Lower leg skin (tissue), 4 donors: ENCODE data around the gene MAP4K2. TPM values are rescaled to one million over a fixed set of nuclear protein-coding genes. Genes with fewer than 3 reads are reported as not detected.
A peak's percentile ranks its signal among the peaks of the same experiment; 100 is the strongest.

ENCODE experiments used
- DNase-seq, 2 donors: peaks; one replicate each; pipeline ENCODE4 v3.0.0-alpha.2; 2019; ENCODE audit warnings: low spot score in 2 of 2
- H3K4me3 ChIP-seq: fragments of 200-600 bp; sonication (generic); 2 replicates; pipeline ENCODE4 v1.5.1; 2017; ENCODE audit warnings: mild to moderate bottlenecking, low read depth; ENCODE audit not compliant: poor library complexity, severe bottlenecking
- CTCF ChIP-seq, 3 donors: fragments of 450-650 bp; IDR thresholded peaks; one replicate each; pipeline ENCODE4 v1.5.1; 2016; ENCODE audit warnings: antibody characterized with exemption in 3 of 3, mild to moderate bottlenecking in 3 of 3, moderate library complexity in 2 of 3
- POLR2A ChIP-seq, 2 donors: fragments of 450-650 bp; IDR thresholded peaks; one replicate each; pipeline ENCODE4 v1.6.1; 2016 to 2017; ENCODE audit warnings: antibody characterized with exemption in 2 of 2, mild to moderate bottlenecking in 1 of 2, moderate library complexity in 1 of 2
- WGBS, 2 donors: methylation state at CpG; one replicate each; pipeline ENCODE4 v1.1.5; 2018; 5-methylcytosine and 5-hydroxymethylcytosine counted together
- intact Hi-C: fragments of 100-400 bp; cut with DNase I; formaldehyde crosslinking; loops from one replicate; pipeline ENCODE4 v1.15.0; 2023; ENCODE audit warnings: low total_unique reads
- total RNA-seq, 4 donors: library from RNA; depleted of rRNA; stranded (reverse); fragments of >200 nt; gene quantifications; one replicate each; pipeline ENCODE4 v1.1.0, GENCODE V29; 2016

The MAP4K2 gene
- total RNA-seq, 4 donors from 2014 or later = 9.3 to 29.8 (median 19.5) TPM

DNA sequence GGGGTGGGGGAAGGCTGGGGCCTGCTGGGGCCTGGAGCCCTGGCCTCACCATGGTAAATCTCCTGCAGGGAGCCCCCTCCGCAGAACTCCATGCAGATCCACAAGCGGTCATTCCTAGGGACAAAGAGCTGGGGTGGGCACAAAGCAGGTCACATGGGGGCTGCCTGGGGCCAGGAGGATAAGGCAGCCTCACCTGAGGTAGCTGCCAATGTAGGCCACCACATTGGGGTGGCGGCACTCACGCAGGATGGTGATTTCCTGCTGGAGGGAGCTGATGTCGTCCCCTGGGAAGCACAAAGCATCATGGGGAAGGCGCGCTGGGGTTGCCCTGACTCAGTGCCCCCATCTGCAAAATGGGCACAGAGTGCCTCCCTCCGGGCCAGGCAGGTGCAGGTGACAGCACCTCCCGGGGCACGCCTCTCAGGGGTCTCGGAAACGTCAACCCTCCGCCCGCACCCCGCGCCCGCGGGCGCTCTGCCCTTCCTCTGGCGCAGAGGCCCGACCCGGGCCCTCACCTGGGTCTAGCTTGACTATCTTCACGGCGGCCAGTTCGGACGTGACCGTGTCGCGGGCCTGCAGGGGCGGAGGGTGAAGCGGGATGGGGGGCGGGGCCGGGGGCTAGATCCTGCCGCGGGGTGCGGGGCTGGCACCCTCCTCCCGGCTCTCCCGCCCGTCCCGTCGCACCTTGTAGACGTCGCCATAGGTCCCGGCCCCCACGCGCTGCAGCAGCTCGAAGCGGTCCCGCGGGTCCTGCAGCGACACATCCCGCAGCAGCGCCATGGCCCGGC is 450 bp downstream of the MAP4K2 start:
- DNase-seq = no peak
- TF ChIP-seq POLR2A (IDR thresholded peaks at IDR 0.05) (no peak), CTCF (IDR thresholded peaks at IDR 0.05) (no peak)
- intact Hi-C loops = no loop called here
- WGBS, 2 donors = 3 to 16% methylated on average over 8 to 41 of the region's 54 CpGs
- H3K4me3 ChIP-seq = peak overlapping the region; percentile 15

- H3K4me3 ChIP-seq = no peak overlapping the region
- intact Hi-C loops = no loop called here
- WGBS, 2 donors = 58 to 60% methylated on average over 7 to 11 of the region's 13 CpGs
- TF ChIP-seq POLR2A (IDR thresholded peaks at IDR 0.05) (no peak), CTCF (IDR thresholded peaks at IDR 0.05) (no peak)
- no peak for DNase-seq
Observed at GRCh38 chr11:64801561-64802369, 1.2 kb downstream of the MAP4K2 start.

DNA sequence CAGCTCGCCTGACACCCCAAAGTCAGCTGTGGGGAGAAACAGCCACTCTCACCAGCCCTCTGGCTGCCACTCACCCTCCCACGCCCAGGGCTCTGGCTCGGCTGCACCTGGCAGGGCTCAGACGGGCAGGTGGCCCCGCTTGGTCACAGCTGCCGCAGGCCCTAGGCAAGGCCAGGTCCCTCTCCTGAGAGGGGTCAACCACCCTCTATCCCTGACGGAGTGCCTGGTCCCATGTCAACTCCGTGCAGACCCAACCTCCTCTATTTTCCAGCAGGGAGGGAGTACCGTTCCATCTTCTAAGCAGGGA is 1.9 kb downstream of the MAP4K2 start:
- no peak overlapping the region for H3K4me3 ChIP-seq
- no peak for DNase-seq
- 56 to 71% methylated on average over 7 to 9 of the region's 9 CpGs for WGBS, 2 donors
- intact Hi-C loops = no loop called here
- TF ChIP-seq CTCF (IDR thresholded peaks at IDR 0.05) (no peak), POLR2A (IDR thresholded peaks at IDR 0.05) (no peak)

DNA sequence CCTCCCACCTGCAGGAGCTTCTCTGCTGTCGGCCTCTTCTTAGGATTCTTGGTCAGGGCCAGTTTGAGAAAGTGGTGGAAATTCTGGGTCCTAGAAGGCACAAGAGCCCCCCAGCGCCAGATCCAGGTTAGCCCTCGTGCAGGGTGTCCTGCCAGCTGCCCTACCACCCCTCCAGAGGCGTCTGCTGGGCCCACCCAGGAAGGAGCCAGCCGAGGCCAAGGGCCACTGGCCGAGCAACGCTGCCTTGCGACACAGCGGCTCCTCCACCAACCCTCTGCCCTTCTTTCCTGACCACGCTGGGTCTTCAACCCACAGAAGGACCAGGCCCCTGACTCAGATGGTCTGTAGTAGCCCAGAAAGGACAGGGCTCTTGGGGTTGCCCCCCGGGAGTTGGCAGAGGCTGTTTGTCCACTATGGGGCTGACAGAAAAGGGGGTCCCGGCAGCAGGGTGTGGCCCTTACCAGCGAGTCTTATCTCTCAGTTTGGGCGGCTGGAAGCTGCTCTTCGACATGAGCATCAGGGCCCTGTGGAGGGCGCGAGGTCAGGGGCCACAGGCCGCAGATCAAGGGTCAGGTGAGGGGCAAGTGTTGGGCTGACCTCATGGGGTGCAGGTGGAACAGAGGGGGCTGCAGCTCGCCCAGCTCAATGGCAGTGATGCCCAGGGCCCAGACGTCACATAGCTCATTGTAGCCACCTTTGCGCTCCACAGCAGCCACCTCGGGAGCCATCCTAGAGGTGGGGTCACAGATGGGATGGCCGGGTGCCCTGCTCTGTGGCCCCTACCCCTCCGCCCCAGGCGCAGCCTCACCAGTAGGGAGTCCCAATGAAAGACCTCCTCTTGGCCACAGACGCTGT is 2.5 kb downstream of the MAP4K2 start:
- intact Hi-C loops = no loop called here
- DNase-seq = no peak
- TF ChIP-seq POLR2A (IDR thresholded peaks at IDR 0.05) (no peak), CTCF (IDR thresholded peaks at IDR 0.05) (no peak)
- no peak overlapping the region for H3K4me3 ChIP-seq
- WGBS, 2 donors = 75 to 86% methylated on average over 21 of the region's 26 CpGs

GRCh38 chr11:64799623-64800302 is 3.3 kb downstream of the MAP4K2 start:
- no peak for TF ChIP-seq POLR2A (IDR thresholded peaks at IDR 0.05)
- no peak for TF ChIP-seq CTCF (IDR thresholded peaks at IDR 0.05)
- H3K4me3 ChIP-seq = no peak overlapping the region
- DNase-seq = no peak
- 70 to 82% methylated on average over 10 to 14 of the region's 14 CpGs for WGBS, 2 donors
- intact Hi-C loops = no loop called here
